Large intestine (tissue), 3 donors: Measurements from ENCODE around the gene ABCA5. TPM values are rescaled to one million over a fixed set of nuclear protein-coding genes. Genes with fewer than 3 reads are reported as not detected.
"Not testable (repeated sequence)": the region's sequence is repeated elsewhere in the genome, so short reads cannot be mapped to it uniquely, and the experiment has no call there.

Experiments used
- DNase-seq, 2 donors: peaks; one replicate each; pipeline versions ENCODE4 v3.0.0 to v3.0.0-alpha.2; 2013
- H3K27ac ChIP-seq: one replicate; pipeline ENCODE4 v1.5.1; 2013; ENCODE audit warnings: low read length
- H3K27me3 ChIP-seq: 2 replicates; pipeline ENCODE4 v1.6.1; 2013; ENCODE audit warnings: low read length; ENCODE audit not compliant: control insufficient read depth, insufficient read depth
- H3K36me3 ChIP-seq: 2 replicates; pipeline ENCODE4 v1.6.1; 2013; ENCODE audit warnings: low read length; ENCODE audit not compliant: control insufficient read depth, insufficient read depth
- H3K4me1 ChIP-seq: one replicate; pipeline ENCODE4 v1.6.1; 2013; ENCODE audit warnings: low read length; ENCODE audit not compliant: control insufficient read depth, insufficient read depth
- H3K4me3 ChIP-seq: one replicate; pipeline ENCODE4 v1.5.1; 2013; ENCODE audit warnings: low read length
- H3K9me3 ChIP-seq: one replicate; pipeline ENCODE4 v1.6.1; 2013; ENCODE audit warnings: mild to moderate bottlenecking, low read depth, low read length, moderate library complexity; ENCODE audit not compliant: control insufficient read depth
- WGBS: methylation state at CpG from one replicate; pipeline ENCODE4 v1.1.5; 2013; ENCODE audit warnings: low lambda C conversion rate; ENCODE audit not compliant: insufficient coverage; 5-methylcytosine and 5-hydroxymethylcytosine counted together
- polyA plus RNA-seq: library from polyadenylated mRNA; unstranded; fragments of 120-200 nt; gene quantifications from one replicate; pipeline ENCODE4 v1.2.1, GENCODE V29; 2013

Gene ABCA5
- polyA plus RNA-seq, 1 donor, result 126 TPM

- WGBS, result 40% methylated on average over 1 of the region's 1 CpG
- H3K27me3 ChIP-seq, result no peaks in the 10 kb centered on the region
These were observed 106.8 kb downstream of the ABCA5 start for GRCh38 chr17:69220098-69220497.

GRCh38 chr17:69218986-69219385 lies 107.9 kb downstream of the ABCA5 start:
- H3K27ac ChIP-seq, result no peak overlapping the region
- H3K4me1 ChIP-seq, result no peaks in the 10 kb centered on the region
- no CpG with 5 or more reads among the region's 3 CpGs for WGBS
- H3K4me3 ChIP-seq, result no peak overlapping the region
- no peak for DNase-seq
- no peaks in the 10 kb centered on the region for H3K27me3 ChIP-seq
- H3K9me3 ChIP-seq, result no peaks in the 10 kb centered on the region
- H3K36me3 ChIP-seq, result peaks cover 3% of the 10 kb centered on the region

More at GRCh38 chr17:69220098-69220497, 106.8 kb downstream of the ABCA5 start:
- no peaks in the 10 kb centered on the region for H3K9me3 ChIP-seq
- no peak for DNase-seq
- no peaks in the 10 kb centered on the region for H3K4me1 ChIP-seq
- H3K27ac ChIP-seq, result no peak overlapping the region
- H3K36me3 ChIP-seq, result peaks cover 3% of the 10 kb centered on the region
- no peak overlapping the region for H3K4me3 ChIP-seq

- Histone ChIP-seq H3K27ac (no peak overlapping the region), H3K4me1 (no peaks in the 10 kb centered on the region), H3K4me3 (no peak overlapping the region), H3K27me3 (no peaks in the 10 kb centered on the region), H3K36me3 (no peaks in the 10 kb centered on the region), H3K9me3 (peaks cover 2% of the 10 kb centered on the region)
- DNase-seq, result no peak
- WGBS, result no CpG with 5 or more reads among the region's 9 CpGs
These were observed 113.7 kb downstream of the ABCA5 start for GRCh38 chr17:69213059-69213813.

- Histone ChIP-seq H3K27ac (no peak overlapping the region), H3K36me3 (no peaks in the 10 kb centered on the region), H3K4me1 (no peaks in the 10 kb centered on the region), H3K4me3 (no peak overlapping the region), H3K9me3 (peaks cover 2% of the 10 kb centered on the region), H3K27me3 (no peaks in the 10 kb centered on the region)
- no peak for DNase-seq
- 100% methylated on average over 1 of the region's 2 CpGs for WGBS
These were observed 118.3 kb downstream of the ABCA5 start for GRCh38 chr17:69208640-69209039.

DNA sequence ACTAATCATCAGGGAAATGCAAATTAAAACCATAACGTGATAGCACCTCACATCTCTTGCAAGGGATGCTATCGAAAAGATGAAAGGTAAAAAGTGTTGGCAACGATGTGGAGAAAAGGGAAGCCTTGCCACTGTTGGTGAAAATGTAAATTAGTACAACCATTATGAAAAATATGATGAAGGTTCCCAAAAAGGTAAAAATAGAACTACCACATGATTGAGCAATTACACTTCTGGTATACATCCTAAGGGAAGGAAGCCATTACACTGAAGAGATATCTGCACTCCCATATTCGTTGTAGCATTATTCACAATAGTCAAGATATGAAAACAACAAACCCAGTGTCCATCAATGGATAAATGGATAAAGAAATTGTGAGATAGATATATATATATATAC lies 119.8 kb downstream of the ABCA5 start:
- WGBS, result 97% methylated on average over 4 of the region's 4 CpGs

GRCh38 chr17:69198238-69198637 lies 128.7 kb downstream of the ABCA5 start:
- Histone ChIP-seq H3K4me3 (no peak overlapping the region), H3K9me3 (peaks cover 12% of the 10 kb centered on the region), H3K27ac (no peak overlapping the region), H3K27me3 (no peaks in the 10 kb centered on the region), H3K36me3 (no peaks in the 10 kb centered on the region), H3K4me1 (no peaks in the 10 kb centered on the region)
- WGBS, result no CpG with 5 or more reads among the region's 6 CpGs
- no peak for DNase-seq

More for the DNA sequence above, 119.8 kb downstream of the ABCA5 start:
- Histone ChIP-seq H3K4me3 (no peak overlapping the region), H3K27ac (no peak overlapping the region), H3K36me3 (no peaks in the 10 kb centered on the region), H3K9me3 (no peaks in the 10 kb centered on the region), H3K27me3 (no peaks in the 10 kb centered on the region), H3K4me1 (no peaks in the 10 kb centered on the region)
- no peak for DNase-seq

DNA sequence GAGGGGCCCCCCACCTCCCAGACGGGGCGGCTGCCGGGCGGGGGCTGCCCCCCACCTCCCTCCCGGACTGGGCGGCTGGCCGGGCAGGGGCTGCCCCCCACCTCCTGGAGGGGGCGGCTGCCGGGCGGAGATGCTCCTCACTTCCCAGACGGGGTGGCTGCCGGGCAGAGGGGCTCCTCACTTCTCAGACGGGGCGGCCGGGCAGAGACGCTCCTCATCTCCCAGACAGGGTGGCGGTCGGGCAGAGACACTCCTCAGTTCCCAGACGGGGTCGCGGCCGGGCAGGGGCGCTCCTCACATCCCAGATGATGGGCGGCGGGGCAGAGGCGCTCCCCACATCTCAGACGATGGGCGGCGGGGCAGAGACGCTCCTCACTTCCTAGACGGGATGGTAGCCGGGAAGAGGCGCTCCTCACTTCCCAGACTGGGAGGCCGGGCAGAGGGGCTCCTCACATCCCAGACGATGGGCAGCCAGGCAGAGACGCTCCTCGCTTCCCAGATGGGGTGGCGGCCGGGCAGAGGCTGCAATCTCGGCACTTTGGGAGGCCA lies 130.8 kb downstream of the ABCA5 start:
- H3K4me1 ChIP-seq, H3K27ac ChIP-seq, H3K36me3 ChIP-seq, H3K4me3 ChIP-seq, H3K27me3 ChIP-seq, DNase-seq: not testable (repeated sequence)
- WGBS, result no CpG with 5 or more reads among the region's 40 CpGs
- H3K9me3 ChIP-seq, result peaks cover 12% of the 10 kb centered on the region

Other genes starting within 250 kb of the ABCA5 start
- gene ABCA6, start 185.2 kb downstream of the ABCA5 start, polyA plus RNA-seq, result 1.6 TPM
- 7.5 TPM for gene ABCA10, start 98.3 kb downstream of the ABCA5 start, polyA plus RNA-seq
- 13.4 TPM for gene MAP2K6, start 87.6 kb upstream of the ABCA5 start, polyA plus RNA-seq